Neural crest cell (in vitro differentiated cells): ENCODE results near the gene CDCA4. TPM values are rescaled to one million over a fixed set of nuclear protein-coding genes. Genes with fewer than 3 reads are reported as not detected.
A peak's percentile ranks its signal among the peaks of the same experiment; 100 is the strongest.

Experiments used
- DNase-seq: peaks from one replicate; pipeline ENCODE4 v3.0.0; 2021; ENCODE audit warnings: low read depth, mixed read lengths, low spot score
- H3K27ac Mint-ChIP-seq: one replicate; pipeline ENCODE4 v1.8.0; 2021; ENCODE audit warnings: mild to moderate bottlenecking, mixed read lengths; ENCODE audit not compliant: unreplicated experiment
- H3K27me3 Mint-ChIP-seq: 2 replicates; pipeline ENCODE4 v1.8.0; 2021; ENCODE audit warnings: low read depth, mild to moderate bottlenecking, mixed read lengths
- H3K36me3 Mint-ChIP-seq: 2 replicates; pipeline ENCODE4 v1.8.0; 2021; ENCODE audit warnings: low read depth, mild to moderate bottlenecking, mixed read lengths
- H3K4me1 Mint-ChIP-seq: 2 replicates; pipeline ENCODE4 v1.8.0; 2021; ENCODE audit warnings: mixed read lengths
- H3K4me3 Mint-ChIP-seq: one replicate; pipeline ENCODE4 v1.8.0; 2021; ENCODE audit warnings: mild to moderate bottlenecking, mixed read lengths
- H3K9me3 Mint-ChIP-seq: 2 replicates; pipeline ENCODE4 v1.8.0; 2021; ENCODE audit warnings: mixed read lengths
- CTCF ChIP-seq: fragments of 200-600 bp; sonication (generic); conservative IDR thresholded peaks from 2 replicates; pipeline ENCODE4 v1.5.0; 2021; ENCODE audit warnings: antibody characterized with exemption, mild to moderate bottlenecking
- total RNA-seq: library from RNA; stranded (reverse); gene quantifications from 2 replicates; pipeline ENCODE4 v1.2.1, GENCODE V29; 2021

CDCA4 gene
- total RNA-seq, 1 donor from 2014 or later: 58.2 TPM

GRCh38 chr14:104979758-104980610 is 40.9 kb downstream of the CDCA4 start:
- Mint-ChIP-seq H3K4me1 (peaks cover 11% of the 10 kb centered on the region), H3K27ac (no peak overlapping the region), H3K4me3 (peak overlapping the region; percentile 5), H3K27me3 (peaks cover 34% of the 10 kb centered on the region), H3K9me3 (no peaks in the 10 kb centered on the region), H3K36me3 (no peaks in the 10 kb centered on the region)
- no peak for TF ChIP-seq CTCF
- no peak for DNase-seq

GRCh38 chr14:104978746-104979691 is 41.9 kb downstream of the CDCA4 start:
- peak overlapping the region; percentile 72 for H3K4me3 Mint-ChIP-seq
- peaks cover 11% of the 10 kb centered on the region for H3K4me1 Mint-ChIP-seq
- DNase-seq: no peak
- H3K27me3 Mint-ChIP-seq: peaks cover 38% of the 10 kb centered on the region
- no peak for TF ChIP-seq CTCF
- H3K9me3 Mint-ChIP-seq: no peaks in the 10 kb centered on the region
- no peak overlapping the region for H3K27ac Mint-ChIP-seq
- no peaks in the 10 kb centered on the region for H3K36me3 Mint-ChIP-seq

GRCh38 chr14:104977681-104978653 is 42.9 kb downstream of the CDCA4 start, which contains the start of gene AHNAK2:
TSS of gene AHNAK2 (minus strand) at chr14:104978374. CDS start at chr14:104978237, 137 bp downstream.
- H3K4me1 Mint-ChIP-seq: peaks cover 11% of the 10 kb centered on the region
- peak; percentile 73 for DNase-seq
- H3K4me3 Mint-ChIP-seq: peak within 1 kb of the TSS; percentile 83
- H3K27ac Mint-ChIP-seq: no peak within 1 kb of the TSS
- H3K9me3 Mint-ChIP-seq: no peaks in the 10 kb centered on the region
- no peak for TF ChIP-seq CTCF
- peaks cover 38% of the 10 kb centered on the region for H3K27me3 Mint-ChIP-seq
- H3K36me3 Mint-ChIP-seq: no peaks in the 10 kb centered on the region

- no peak for DNase-seq
- Mint-ChIP-seq H3K9me3 (no peaks in the 10 kb centered on the region), H3K36me3 (no peaks in the 10 kb centered on the region), H3K27me3 (peaks cover 38% of the 10 kb centered on the region), H3K27ac (no peak overlapping the region), H3K4me3 (peak overlapping the region; percentile 83), H3K4me1 (peaks cover 11% of the 10 kb centered on the region)
- TF ChIP-seq CTCF: no peak
Observed at GRCh38 chr14:104977008-104977680, 43.7 kb downstream of the CDCA4 start.
